A549 (cell line): Measurements from ENCODE around the gene CEP89. TPM values are rescaled to one million over a fixed set of nuclear protein-coding genes. Genes with fewer than 3 reads are reported as not detected.

Source experiments
- ATAC-seq, 2 experiments: fragments of 200-7000 bp in 1 of 2; fragments of >200 bp in 1 of 2; cut with Nextera tagmentation in 1 of 2; cut with Tn5 transposase in 1 of 2; 3 replicates each; pipeline versions ENCODE4 v1.8.0 to v1.9.1; 2018 to 2020; ENCODE audit warnings: mild to moderate bottlenecking in 1 of 2, moderate library complexity in 1 of 2
- CTCF ChIA-PET: fragments of 300-600 bp; sonication (Branson Sonifier 250); formaldehyde crosslinking; extraction: SDS; loops from one replicate; lab custom pipeline; 2021; ENCODE audit warnings: antibody characterized with exemption, inconsistent platforms; lab: Yijun Ruan, JAX
- POLR2A ChIA-PET: fragments of 350-600 bp; formaldehyde crosslinking; extraction: SDS; loops from one replicate; lab custom pipeline; 2021; ENCODE audit warnings: antibody characterized with exemption, inconsistent platforms; lab: Yijun Ruan, JAX
- DNase-seq, 2 experiments: peaks; one replicate each; pipeline versions ENCODE4 v3.0.0 to v3.0.0-alpha.2; 2011 to 2016; ENCODE audit warnings: low read depth in 1 of 2, low spot score in 1 of 2
- FAIRE-seq: peaks from 2 replicates; lab custom pipeline; 2011; peaks lifted over from hg19 to GRCh38; lab: Jason Lieb, UNC
- H3K27ac ChIP-seq, 2 experiments: fragments of >200 bp; sonication (Bioruptor Twin); formaldehyde crosslinking; 3 replicates each; pipeline ENCODE4 v1.5.1; 2016 to 2017
- H3K4me1 ChIP-seq: fragments of >200 bp; sonication (Bioruptor Twin); formaldehyde crosslinking; 3 replicates; pipeline ENCODE4 v1.6.1; 2016
- H3K4me2 ChIP-seq: fragments of >200 bp; sonication (Bioruptor Twin); formaldehyde crosslinking; 3 replicates; pipeline ENCODE4 v1.6.1; 2016
- H3K4me3 ChIP-seq: fragments of >200 bp; sonication (Bioruptor Twin); formaldehyde crosslinking; 3 replicates; pipeline ENCODE4 v1.5.1; 2016
- H3K9me3 ChIP-seq: fragments of >200 bp; sonication (Bioruptor Twin); formaldehyde crosslinking; 3 replicates; pipeline ENCODE4 v1.6.1; 2016
- CBX2 ChIP-seq: fragments of 200-600 bp; sonication (generic); IDR thresholded peaks from 2 replicates; pipeline ENCODE4 v1.6.1; 2016; ENCODE audit warnings: low read depth, mild to moderate bottlenecking, borderline replicate concordance
- CHD2 ChIP-seq: fragments of 150-350 bp; IDR thresholded peaks from 2 replicates; pipeline ENCODE4 v1.6.1; 2014; ENCODE audit warnings: low read length; ENCODE audit not compliant: partially characterized antibody
- CHD4 ChIP-seq: fragments of 200-600 bp; sonication (generic); IDR thresholded peaks from 2 replicates; pipeline ENCODE4 v1.6.1; 2016; ENCODE audit warnings: antibody characterized with exemption, mild to moderate bottlenecking, borderline replicate concordance
- EP300 ChIP-seq, 2 experiments: fragments of >200 bp; sonication (Bioruptor Twin); formaldehyde crosslinking; IDR thresholded peaks; 2 replicates in 1 of 2; 3 replicates in 1 of 2; pipeline ENCODE4 v1.6.1; 2016 to 2017
- FOXS1 ChIP-seq: fragments of 250-450 bp; sonication (Bioruptor Pico); IDR thresholded peaks from 2 replicates; pipeline ENCODE4 v1.5.0; 2020; ENCODE audit warnings: mild to moderate bottlenecking, moderate library complexity
- GATA3 ChIP-seq: IDR thresholded peaks from 2 replicates; pipeline ENCODE4 v1.6.1; 2012; ENCODE audit warnings: borderline replicate concordance
- HDAC2 ChIP-seq: fragments of 200-600 bp; sonication (generic); IDR thresholded peaks from 2 replicates; pipeline ENCODE4 v1.6.1; 2016
- HOXA7 ChIP-seq: fragments of 250-450 bp; sonication (Bioruptor Pico); IDR thresholded peaks from 2 replicates; pipeline ENCODE4 v1.5.0; 2020; ENCODE audit warnings: mild to moderate bottlenecking, moderate library complexity
- HOXB5 ChIP-seq: fragments of 250-450 bp; sonication (Bioruptor Pico); IDR thresholded peaks from 2 replicates; pipeline ENCODE4 v1.5.0; 2020; ENCODE audit warnings: mild to moderate bottlenecking, moderate library complexity
- MAFK ChIP-seq: fragments of 450-650 bp; IDR thresholded peaks from 2 replicates; pipeline ENCODE4 v1.6.1; 2014; ENCODE audit not compliant: partially characterized antibody
- MAZ ChIP-seq: fragments of 150-350 bp; IDR thresholded peaks from 2 replicates; pipeline ENCODE4 v1.6.1; 2014; ENCODE audit warnings: antibody characterized with exemption, low read depth, low read length, borderline replicate concordance
- NFE2L2 ChIP-seq: fragments of 150-350 bp; conservative IDR thresholded peaks from 2 replicates; pipeline ENCODE4 v1.6.1; 2014; ENCODE audit warnings: low read length
- RFX5 ChIP-seq: fragments of 450-650 bp; IDR thresholded peaks from 2 replicates; pipeline ENCODE4 v1.7.1; 2014; ENCODE audit warnings: antibody characterized with exemption, mild to moderate bottlenecking, moderate library complexity
- SMC3 ChIP-seq: fragments of >200 bp; sonication (Bioruptor Twin); formaldehyde crosslinking; IDR thresholded peaks from 3 replicates; pipeline ENCODE4 v1.6.1; 2018; ENCODE audit warnings: inconsistent platforms
- WGBS: methylation state at CpG from one replicate; pipeline ENCODE4 v1.1.6; 2017; ENCODE audit errors: missing lambda C conversion rate; 5-methylcytosine and 5-hydroxymethylcytosine counted together
- polyA plus RNA-seq, 4 experiments: library from polyadenylated mRNA; depleted of rRNA in 3 of 4; stranded (reverse); fragments of >200 nt; fragmentation: RNase III in 1 of 4; extraction: RNeasy Plus Mini Kit Qiagen cat#74134 plus additional on column Dnase treatment in 1 of 4; gene quantifications; 2 replicates in 3 of 4; 3 replicates in 1 of 4; pipeline ENCODE4 v1.2.3, GENCODE V29; 2011 to 2017
- TF ChIP-seq, protein P1 (sequence below): fragments of 450-650 bp; IDR thresholded peaks from 2 replicates; pipeline ENCODE4 v1.6.1; 2014; ENCODE audit warnings: antibody characterized with exemption
- TF ChIP-seq, protein P2 (sequence below): fragments of 250-450 bp; sonication (Bioruptor Pico); IDR thresholded peaks from 2 replicates; pipeline ENCODE4 v1.5.0; 2021; ENCODE audit warnings: mild to moderate bottlenecking, moderate library complexity, borderline replicate concordance

The CEP89 gene
- polyA plus RNA-seq, 2 of the 4 experiments (the other 2 are of a cell fraction): 31.5 to 41.3 TPM

DNA sequence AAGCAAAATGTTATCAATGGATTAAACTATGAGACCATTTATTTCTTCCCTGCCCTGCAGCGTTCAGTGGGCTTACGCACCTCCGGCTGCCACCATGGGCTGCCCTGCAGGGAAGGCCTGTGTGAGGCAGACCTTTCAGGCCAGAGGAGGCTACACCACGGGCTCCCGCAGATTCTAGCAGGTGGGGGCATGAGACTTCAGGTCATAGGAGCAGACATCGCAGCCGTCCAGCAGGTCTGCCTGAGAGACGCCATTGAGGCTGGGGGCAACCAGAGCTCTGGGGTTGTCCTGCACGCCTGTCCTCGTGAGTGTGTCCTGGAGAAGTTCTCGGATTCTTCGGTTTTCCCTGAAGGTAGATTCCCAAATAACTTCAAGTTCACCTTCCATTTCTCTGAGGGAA, 92.8 kb downstream of the CEP89 start:
- Histone ChIP-seq H3K4me2 (no peak overlapping the region), H3K9me3 (no peaks in the 10 kb centered on the region), H3K27ac (no peak overlapping the region), H3K4me1 (peaks cover 11% of the 10 kb centered on the region; the same call in 1 of the 3 replicates), H3K4me3 (no peak overlapping the region)
- WGBS: 91% methylated on average over 12 of the region's 12 CpGs
- ChIA-PET POLR2A (interaction anchor here (0.6 to 1.1 kb wide), 2 partner anchors 12 to 73 kb away, joined by 3 to 4 read pairs; no protein-coding TSS in a partner anchor), CTCF (interaction anchor here (0.6 to 1.4 kb wide), 2 partner anchors 14 to 85 kb away, joined by 3 read pairs; no protein-coding TSS in a partner anchor)
- DNase-seq (no peak), ATAC-seq (no peak), FAIRE-seq (no peak)
- TF ChIP-seq RFX5 (no peak), MAFK (no peak)

DNA sequence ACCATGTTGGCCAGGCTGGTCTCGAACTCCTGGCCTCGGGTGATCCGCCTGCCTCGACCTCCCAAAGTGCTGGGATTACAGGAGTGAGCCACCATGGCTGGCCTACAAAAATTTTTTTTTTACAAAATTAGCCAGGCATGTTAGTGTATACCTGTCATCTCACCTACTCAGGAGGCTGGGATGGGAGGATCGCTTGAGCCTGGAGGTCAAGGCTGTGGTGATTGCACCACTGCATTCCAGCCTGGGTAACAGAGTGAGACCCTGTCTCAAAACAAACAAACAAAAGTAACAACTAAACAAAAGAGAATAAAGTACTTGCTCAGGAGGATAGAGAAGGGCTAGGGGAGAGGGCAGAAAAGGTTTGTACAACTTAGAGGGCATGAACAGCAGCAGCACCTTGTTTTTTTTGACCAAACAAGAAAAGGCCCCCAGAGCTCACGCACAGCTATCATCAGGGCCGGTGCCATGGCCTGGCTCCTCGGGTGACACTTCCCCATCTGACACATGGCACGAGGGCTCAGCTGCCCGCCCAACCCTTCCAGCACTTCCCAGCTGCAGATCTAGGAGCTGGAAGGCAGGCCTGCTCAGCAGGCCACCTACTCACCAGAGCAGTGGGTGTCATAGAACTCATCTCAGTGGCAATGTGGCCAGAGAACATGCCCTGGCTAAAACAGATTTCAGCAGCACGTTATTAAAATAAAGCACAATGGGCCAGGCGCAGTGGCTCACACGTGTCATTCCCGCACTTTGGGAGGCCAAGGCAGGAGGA, 93.6 kb downstream of the CEP89 start:
- FAIRE-seq: peak; percentile 39
- no peaks in the 10 kb centered on the region for H3K9me3 ChIP-seq

DNA sequence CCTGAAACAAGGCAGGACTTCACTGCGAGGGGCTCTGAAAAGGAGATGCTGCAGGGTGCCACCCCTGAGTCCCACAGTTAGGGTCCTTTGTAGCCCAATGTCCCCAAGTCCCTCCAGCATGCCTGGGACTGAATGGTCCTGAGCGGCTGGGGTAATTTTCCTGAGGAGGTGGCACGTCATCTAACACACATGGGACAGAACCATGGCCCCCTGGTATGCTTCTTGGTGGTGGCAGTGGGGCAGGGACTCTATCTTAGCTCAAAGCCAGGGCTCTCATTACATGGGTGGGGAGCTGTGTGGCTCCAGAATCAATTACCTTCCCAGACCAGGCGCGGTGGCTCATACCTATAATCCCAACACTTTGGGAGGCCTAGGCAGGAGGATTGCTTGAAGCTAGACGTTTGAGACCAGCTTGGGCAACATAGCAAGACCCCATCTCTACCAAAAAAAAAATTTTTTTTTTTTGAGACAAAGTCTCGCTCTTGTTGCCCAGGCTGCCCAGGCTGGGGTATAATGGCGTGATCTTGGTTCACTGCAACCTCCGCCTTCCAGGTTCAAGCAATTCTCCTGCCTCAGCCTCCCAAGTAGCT, 94.3 kb downstream of the CEP89 start:
- Histone ChIP-seq H3K4me2 (no peak overlapping the region), H3K4me1 (peaks cover 11% of the 10 kb centered on the region; the same call in 1 of the 3 replicates), H3K27ac (no peak overlapping the region), H3K4me3 (no peak overlapping the region), H3K9me3 (no peaks in the 10 kb centered on the region)
- no peak for DNase-seq
- WGBS: 87% methylated on average over 9 of the region's 9 CpGs
- ChIA-PET POLR2A (no interaction called here), CTCF (interaction anchor here (0.6 kb wide), 2 partner anchors 28 to 38 kb away, joined by 4 read pairs; no protein-coding TSS in a partner anchor)
- TF ChIP-seq SMC3 (no peak), GATA3 (no peak), MAZ (no peak), NFE2L2 (no peak), FOXS1 (no peak), EP300 (IDR thresholded peaks at IDR 0.05) (no peak), CBX2 (no peak), HDAC2 (no peak), MAFK (no peak), HOXA7 (CRISPR knock-in tag) (no peak), CHD4 (no peak)
- TF ChIP-seq, protein P1, sequence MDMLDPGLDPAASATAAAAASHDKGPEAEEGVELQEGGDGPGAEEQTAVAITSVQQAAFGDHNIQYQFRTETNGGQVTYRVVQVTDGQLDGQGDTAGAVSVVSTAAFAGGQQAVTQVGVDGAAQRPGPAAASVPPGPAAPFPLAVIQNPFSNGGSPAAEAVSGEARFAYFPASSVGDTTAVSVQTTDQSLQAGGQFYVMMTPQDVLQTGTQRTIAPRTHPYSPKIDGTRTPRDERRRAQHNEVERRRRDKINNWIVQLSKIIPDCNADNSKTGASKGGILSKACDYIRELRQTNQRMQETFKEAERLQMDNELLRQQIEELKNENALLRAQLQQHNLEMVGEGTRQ: no peak
- TF ChIP-seq, protein P2, sequence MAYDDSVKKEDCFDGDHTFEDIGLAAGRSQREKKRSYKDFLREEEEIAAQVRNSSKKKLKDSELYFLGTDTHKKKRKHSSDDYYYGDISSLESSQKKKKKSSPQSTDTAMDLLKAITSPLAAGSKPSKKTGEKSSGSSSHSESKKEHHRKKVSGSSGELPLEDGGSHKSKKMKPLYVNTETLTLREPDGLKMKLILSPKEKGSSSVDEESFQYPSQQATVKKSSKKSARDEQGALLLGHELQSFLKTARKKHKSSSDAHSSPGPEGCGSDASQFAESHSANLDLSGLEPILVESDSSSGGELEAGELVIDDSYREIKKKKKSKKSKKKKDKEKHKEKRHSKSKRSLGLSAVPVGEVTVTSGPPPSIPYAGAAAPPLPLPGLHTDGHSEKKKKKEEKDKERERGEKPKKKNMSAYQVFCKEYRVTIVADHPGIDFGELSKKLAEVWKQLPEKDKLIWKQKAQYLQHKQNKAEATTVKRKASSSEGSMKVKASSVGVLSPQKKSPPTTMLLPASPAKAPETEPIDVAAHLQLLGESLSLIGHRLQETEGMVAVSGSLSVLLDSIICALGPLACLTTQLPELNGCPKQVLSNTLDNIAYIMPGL (CRISPR knock-in tag): no peak
- ATAC-seq: no peak
- no peak for FAIRE-seq

More for the DNA sequence above, 93.6 kb downstream of the CEP89 start:
- ATAC-seq (no peak), DNase-seq (no peak)
- TF ChIP-seq HOXB5 (CRISPR knock-in tag) (no peak), CHD2 (no peak), MAFK (no peak)
- Histone ChIP-seq H3K4me3 (no peak overlapping the region), H3K27ac (no peak overlapping the region), H3K4me2 (no peak overlapping the region), H3K4me1 (peaks cover 11% of the 10 kb centered on the region; the same call in 1 of the 3 replicates)
- 92% methylated on average over 14 of the region's 14 CpGs for WGBS
- POLR2A ChIA-PET: interaction anchor here (0.6 to 1.1 kb wide), 2 partner anchors 12 to 74 kb away, joined by 3 to 4 read pairs; no protein-coding TSS in a partner anchor
- CTCF ChIA-PET: interaction anchor here (0.6 to 1.4 kb wide), 2 partner anchors 15 to 86 kb away, joined by 3 read pairs; no protein-coding TSS in a partner anchor
